GM18867 (cell line): ENCODE results near the gene PRKACB.
"Not testable (repeated sequence)": the region's sequence is repeated elsewhere in the genome, so short reads cannot be mapped to it uniquely, and the experiment has no call there.

Source experiments
- ATAC-seq: cut with Tn5 transposase; IDR thresholded peaks from one replicate; pipeline ENCODE4 v1.9.1; 2021; ENCODE audit warnings: mild to moderate bottlenecking, moderate library complexity; ENCODE audit not compliant: unreplicated experiment

The PRKACB gene

GRCh38 chr1:84265867-84266266 is 121.8 kb downstream of the PRKACB start:
- ATAC-seq: no peak

DNA sequence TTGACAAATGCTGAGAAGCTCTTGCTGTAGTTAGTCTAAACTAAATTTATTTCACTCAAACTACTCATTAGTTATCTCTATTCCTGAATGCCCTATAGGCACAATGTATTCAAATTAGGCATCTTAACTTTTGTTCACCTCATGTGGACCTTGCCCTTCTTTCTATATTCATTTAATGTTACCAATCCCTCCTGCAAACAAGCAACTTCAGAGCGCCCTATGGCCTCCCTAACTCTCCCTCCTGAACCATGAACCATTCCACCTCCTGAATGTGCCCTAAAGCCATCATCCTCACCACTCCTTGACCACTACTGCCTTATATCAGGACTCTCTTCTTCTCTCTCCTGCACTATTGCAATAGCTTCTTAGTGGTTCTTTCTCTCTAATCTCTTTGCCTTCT is 122.7 kb downstream of the PRKACB start:
- ATAC-seq: no peak

DNA sequence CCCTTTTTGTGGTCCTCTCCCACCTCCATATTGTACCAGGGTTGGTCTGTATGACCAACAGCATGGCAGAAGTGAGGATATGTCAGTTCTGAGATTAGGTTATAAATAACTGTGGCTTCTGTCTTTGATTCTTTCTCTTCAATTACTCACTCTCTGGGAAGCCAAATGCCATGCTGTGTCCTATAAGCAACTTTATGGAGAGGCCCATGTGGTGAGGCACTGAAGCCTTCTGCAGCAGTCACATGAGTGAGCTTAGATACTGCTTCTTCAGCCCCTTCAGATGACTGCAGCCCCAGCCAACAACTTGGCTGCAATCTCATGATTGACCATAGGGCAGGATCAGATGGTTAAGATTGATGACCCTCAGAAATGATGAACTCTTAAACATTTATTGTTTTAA is 123.4 kb downstream of the PRKACB start:
- no peak for ATAC-seq

- ATAC-seq: no peak
Observed at GRCh38 chr1:84268346-84268745, 124.3 kb downstream of the PRKACB start.

GRCh38 chr1:84269306-84269705 is 125.2 kb downstream of the PRKACB start:
- ATAC-seq: no peak

GRCh38 chr1:84271441-84272151 is 127.5 kb downstream of the PRKACB start:
- peak; percentile 97 for ATAC-seq

GRCh38 chr1:84272401-84272800 is 128.3 kb downstream of the PRKACB start:
- no peak for ATAC-seq

- ATAC-seq: no peak
Observed at GRCh38 chr1:84277343-84278059, 133.4 kb downstream of the PRKACB start.

GRCh38 chr1:84278905-84279304 is 134.8 kb downstream of the PRKACB start:
- ATAC-seq: no peak

GRCh38 chr1:84280912-84281311 is 136.8 kb downstream of the PRKACB start:
- ATAC-seq: no peak

GRCh38 chr1:84282780-84283333 is 138.8 kb downstream of the PRKACB start:
- no peak for ATAC-seq

GRCh38 chr1:84283381-84283780 is 139.3 kb downstream of the PRKACB start:
- no peak for ATAC-seq

GRCh38 chr1:84286071-84286470 is 142.0 kb downstream of the PRKACB start:
- no peak for ATAC-seq

DNA sequence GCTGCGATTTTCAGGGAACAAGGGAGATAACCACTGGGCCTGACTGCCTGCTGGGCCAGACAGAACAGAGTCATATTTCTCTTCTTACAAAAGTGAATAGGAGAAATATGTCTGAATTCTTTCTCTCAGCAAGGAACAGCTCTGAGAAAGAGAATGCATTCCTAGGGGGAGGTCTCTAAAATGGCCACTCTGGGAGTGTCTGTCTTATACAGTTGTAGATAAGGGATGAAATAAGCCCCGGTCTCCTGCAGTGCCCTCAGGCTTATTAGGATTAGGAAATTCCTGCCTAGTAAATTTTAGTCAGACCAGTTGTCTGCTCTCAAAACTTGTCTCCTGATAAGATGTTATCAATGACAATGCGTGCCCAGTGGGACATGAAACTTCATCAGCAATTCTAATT is 143.3 kb downstream of the PRKACB start:
- not testable (repeated sequence) for ATAC-seq
